Hepatocyte (in vitro differentiated cells): ENCODE measurements around the gene ABHD4.

ENCODE experiments used
- CTCF ChIP-seq: fragments of 200-600 bp; sonication (generic); IDR thresholded peaks from 2 replicates; pipeline ENCODE4 v1.5.1; 2016; ENCODE audit warnings: antibody characterized with exemption, mild to moderate bottlenecking; ENCODE audit not compliant: poor library complexity
- EZH2 ChIP-seq: fragments of 200-600 bp; sonication (generic); IDR thresholded peaks from 2 replicates; pipeline ENCODE4 v1.6.1; 2016; ENCODE audit warnings: antibody characterized with exemption, mild to moderate bottlenecking, borderline replicate concordance
- EZH2phosphoT487 ChIP-seq: fragments of 200-600 bp; sonication (generic); IDR thresholded peaks from one replicate; pipeline ENCODE4 v1.6.1; 2018; ENCODE audit warnings: antibody characterized with exemption, mild to moderate bottlenecking, low read depth, moderate library complexity; ENCODE audit not compliant: unreplicated experiment, severe bottlenecking

GRCh38 chr14:22600027-22600426, 1.9 kb downstream of the ABHD4 start:
- TF ChIP-seq CTCF: no peak
- no peak for TF ChIP-seq EZH2
- no peak for TF ChIP-seq EZH2phosphoT487
